ENCODE results near the gene KRTAP4-7.
"Not testable (repeated sequence)": the region's sequence is repeated elsewhere in the genome, so short reads cannot be mapped to it uniquely, and the experiment has no call there.

Gene KRTAP4-7

DNA sequence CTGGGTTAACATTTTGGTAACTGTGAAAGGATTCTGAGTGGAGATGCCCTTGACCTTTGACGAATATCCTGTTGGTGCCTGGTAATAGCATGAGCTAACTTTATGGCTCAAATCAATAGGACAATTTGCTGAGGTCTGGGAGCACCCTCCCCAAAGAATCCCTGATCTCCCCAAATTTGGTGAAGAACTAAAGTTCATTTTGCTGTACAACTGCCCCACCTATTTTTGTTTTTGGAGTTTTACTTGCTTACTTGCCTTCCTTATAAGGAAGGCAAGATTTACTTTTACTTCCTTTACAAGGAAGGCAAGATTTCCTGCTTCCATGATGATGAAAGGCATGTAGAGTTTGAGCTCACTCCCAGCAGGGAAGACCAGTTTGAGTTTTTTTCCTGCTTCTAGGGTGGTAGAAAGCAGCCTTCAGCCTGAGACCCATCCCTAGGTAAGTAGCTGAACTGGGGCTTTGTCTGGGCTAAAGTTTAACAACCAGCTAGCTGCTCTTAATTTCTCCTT is 24.0 kb downstream of the KRTAP4-7 start:
- Histone ChIP-seq H3K27me3 (no peaks in the 10 kb centered on the region), H3K4me1 (ENCODE audit: control insufficient read depth in 1 of 2, insufficient read depth in 1 of 2, low read depth in 1 of 2, low read length in 1 of 2) (no peaks in the 10 kb centered on the region), H3K27ac (no peak overlapping the region), H3K9me3 (no peaks in the 10 kb centered on the region), H3K4me3 (ENCODE audit: low read depth in 1 of 2, low read length in 1 of 2) (no peak overlapping the region), H3K36me3 (no peaks in the 10 kb centered on the region)
- TF ChIP-seq, protein P1, sequence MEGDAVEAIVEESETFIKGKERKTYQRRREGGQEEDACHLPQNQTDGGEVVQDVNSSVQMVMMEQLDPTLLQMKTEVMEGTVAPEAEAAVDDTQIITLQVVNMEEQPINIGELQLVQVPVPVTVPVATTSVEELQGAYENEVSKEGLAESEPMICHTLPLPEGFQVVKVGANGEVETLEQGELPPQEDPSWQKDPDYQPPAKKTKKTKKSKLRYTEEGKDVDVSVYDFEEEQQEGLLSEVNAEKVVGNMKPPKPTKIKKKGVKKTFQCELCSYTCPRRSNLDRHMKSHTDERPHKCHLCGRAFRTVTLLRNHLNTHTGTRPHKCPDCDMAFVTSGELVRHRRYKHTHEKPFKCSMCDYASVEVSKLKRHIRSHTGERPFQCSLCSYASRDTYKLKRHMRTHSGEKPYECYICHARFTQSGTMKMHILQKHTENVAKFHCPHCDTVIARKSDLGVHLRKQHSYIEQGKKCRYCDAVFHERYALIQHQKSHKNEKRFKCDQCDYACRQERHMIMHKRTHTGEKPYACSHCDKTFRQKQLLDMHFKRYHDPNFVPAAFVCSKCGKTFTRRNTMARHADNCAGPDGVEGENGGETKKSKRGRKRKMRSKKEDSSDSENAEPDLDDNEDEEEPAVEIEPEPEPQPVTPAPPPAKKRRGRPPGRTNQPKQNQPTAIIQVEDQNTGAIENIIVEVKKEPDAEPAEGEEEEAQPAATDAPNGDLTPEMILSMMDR (IDR thresholded peaks at IDR 0.05): no peak

DNA sequence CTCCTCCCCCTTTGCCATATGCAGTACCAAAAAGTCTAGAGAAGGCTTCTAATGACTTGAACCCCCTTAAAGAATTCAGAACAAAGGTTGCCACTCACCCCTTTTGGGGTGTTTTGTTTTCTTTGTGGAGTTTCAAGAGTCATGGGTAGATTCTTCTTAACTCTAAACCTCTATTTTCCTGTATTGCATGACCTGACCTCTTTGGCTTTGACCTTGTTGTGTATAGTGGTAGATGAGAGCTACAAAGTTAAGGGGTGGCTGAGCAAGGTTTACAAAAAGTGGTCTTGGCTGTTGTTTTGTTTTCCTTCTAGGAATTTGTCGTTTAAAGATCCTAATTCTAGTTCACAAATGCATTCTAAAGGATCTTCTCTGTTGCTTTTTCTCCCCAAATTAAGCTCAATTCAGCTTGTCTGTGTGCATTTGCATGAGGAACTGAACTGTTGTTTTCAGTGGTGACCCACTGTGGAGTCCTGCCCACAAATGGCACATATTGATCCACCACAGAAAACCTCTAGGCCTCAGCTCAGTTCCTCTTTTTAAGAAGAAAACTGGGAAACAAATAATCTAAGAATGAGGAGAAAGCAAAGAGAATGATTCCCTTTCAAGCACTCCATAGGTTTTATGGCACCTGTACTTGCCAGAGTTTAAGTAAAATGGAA is 24.9 kb downstream of the KRTAP4-7 start:
- not testable (repeated sequence) for H3K4me3 ChIP-seq (ENCODE audit: low read depth in 1 of 2, low read length in 1 of 2); H3K9me3 ChIP-seq; H3K27me3 ChIP-seq; H3K36me3 ChIP-seq; H3K4me1 ChIP-seq (ENCODE audit: control insufficient read depth in 1 of 2, insufficient read depth in 1 of 2, low read depth in 1 of 2, low read length in 1 of 2); H3K27ac ChIP-seq

DNA sequence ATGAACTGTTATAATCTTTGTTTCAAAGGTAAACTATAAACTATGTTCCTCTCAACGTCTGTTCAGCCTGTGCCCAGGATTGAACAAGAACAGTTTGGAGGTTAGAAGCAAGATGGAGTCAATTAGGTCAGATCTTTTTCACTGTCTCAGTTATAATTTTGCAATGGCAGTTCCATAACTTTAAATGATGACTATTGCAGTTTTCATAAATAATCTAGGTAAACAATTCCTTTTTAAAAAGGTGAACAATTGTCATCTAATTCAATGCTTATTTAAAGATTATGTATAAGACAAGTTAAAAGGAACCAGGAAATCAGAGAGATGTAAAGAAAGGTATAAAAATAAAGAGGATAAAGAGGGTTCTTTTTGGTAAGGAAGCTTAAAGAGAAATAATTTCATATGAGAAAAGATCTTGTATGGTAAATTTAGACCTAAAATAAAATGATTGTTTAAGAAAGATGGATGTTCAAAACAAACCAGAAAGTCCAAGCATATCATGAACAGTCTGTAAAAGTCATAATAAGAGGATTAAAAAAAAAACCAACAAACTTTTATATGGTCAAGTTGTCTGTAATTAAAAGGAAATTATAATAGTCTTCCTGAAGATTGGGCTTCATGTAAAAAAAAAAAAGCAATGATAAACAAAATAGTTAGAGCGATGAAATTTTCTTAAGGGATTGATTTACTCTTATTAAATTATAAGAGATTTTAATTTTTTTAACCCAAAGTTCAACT is 27.4 kb downstream of the KRTAP4-7 start:
- TF ChIP-seq, protein P1 (IDR thresholded peaks at IDR 0.05): no peak
- H3K4me3 ChIP-seq (ENCODE audit: low read depth in 1 of 2, low read length in 1 of 2): no peak overlapping the region

DNA sequence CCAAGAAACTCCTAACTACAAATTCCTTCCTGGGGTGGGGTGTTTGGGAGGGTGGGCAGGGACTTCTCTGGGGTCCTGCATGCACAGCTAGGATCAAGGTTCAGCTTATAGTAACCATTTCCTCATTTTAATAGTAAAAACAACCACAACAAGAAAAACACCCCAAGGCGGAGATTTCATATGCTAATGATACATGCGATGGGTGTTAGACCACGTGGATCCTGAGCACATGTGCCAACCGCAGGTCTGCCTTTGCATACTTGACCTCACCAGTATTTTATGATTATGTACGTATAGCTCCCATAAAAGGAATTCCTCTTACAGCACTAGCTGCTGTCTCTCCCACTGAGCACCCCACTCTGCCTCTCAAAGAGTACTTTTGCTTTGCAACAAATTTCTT is 32.3 kb downstream of the KRTAP4-7 start:
- TF ChIP-seq, protein P1 (IDR thresholded peaks at IDR 0.05): no peak
- no peaks in the 10 kb centered on the region for H3K36me3 ChIP-seq
- no peaks in the 10 kb centered on the region for H3K9me3 ChIP-seq
- H3K27me3 ChIP-seq: no peaks in the 10 kb centered on the region
- no peak overlapping the region for H3K27ac ChIP-seq
- H3K4me3 ChIP-seq (ENCODE audit: low read depth in 1 of 2, low read length in 1 of 2): no peak overlapping the region
- peaks cover 0 to 7% of the 10 kb centered on the region in 2 experiments for H3K4me1 ChIP-seq (ENCODE audit: control insufficient read depth in 1 of 2, insufficient read depth in 1 of 2, low read depth in 1 of 2, low read length in 1 of 2)

More for the DNA sequence above, 27.4 kb downstream of the KRTAP4-7 start:
- Histone ChIP-seq H3K27ac (no peak overlapping the region), H3K4me1 (ENCODE audit: control insufficient read depth in 1 of 2, insufficient read depth in 1 of 2, low read depth in 1 of 2, low read length in 1 of 2) (no peaks in the 10 kb centered on the region), H3K36me3 (no peaks in the 10 kb centered on the region), H3K9me3 (no peaks in the 10 kb centered on the region), H3K27me3 (no peaks in the 10 kb centered on the region)

DNA sequence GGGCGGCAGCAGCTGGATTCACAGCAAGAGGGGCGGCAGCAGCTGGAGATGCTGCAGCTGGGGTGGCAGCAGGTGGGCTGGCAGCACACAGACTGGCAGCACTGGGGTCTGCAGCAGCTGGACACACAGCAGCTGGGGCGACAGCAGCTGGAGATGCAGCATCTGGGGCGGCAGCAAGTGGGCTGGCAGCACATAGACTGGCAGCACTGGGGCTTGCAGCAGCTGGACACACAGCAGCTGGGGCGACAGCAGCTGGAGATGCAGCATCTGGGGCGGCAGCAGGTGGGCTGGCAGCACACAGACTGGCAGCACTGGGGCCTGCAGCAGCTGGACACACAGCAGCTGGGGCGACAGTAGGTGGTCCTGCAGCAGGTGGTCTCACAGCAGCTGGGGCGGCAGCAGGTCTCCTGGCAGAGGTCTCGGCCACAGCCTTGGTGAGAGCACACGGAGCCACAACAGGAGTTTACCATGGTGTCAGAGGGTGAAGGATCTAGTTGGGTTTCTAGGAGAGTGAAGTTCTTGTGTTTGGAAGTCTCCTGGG is 34.0 kb downstream of the KRTAP4-7 start, which contains the start of gene KRTAP4-11:
Gene KRTAP4-11, minus strand, starts transcription at position 528 of the 541 bp plus-strand sequence. Its CDS starts 58 bp downstream, at position 470.
- H3K9me3 ChIP-seq; H3K4me1 ChIP-seq (ENCODE audit: control insufficient read depth in 1 of 2, insufficient read depth in 1 of 2, low read depth in 1 of 2, low read length in 1 of 2); H3K27me3 ChIP-seq; H3K27ac ChIP-seq; H3K36me3 ChIP-seq; H3K4me3 ChIP-seq (ENCODE audit: low read depth in 1 of 2, low read length in 1 of 2): not testable (repeated sequence)

DNA sequence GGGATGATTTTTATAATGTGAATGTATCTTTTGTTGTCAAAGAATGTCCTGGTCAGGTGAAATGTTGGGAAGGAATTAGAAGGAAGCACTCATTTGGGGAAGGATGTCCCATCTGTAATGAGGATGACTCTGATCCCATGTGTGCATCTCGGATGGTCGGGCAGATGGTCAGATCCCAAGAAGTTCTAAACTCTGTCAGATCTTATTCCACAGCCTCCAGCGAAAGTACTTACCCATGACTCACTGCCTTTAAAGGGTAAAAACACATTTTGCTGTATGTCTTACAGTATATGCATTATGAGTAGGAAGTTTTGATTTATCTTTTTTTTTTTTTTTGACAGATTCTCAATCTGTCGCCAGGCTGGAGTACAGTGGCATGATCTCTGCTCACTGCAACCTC is 34.8 kb downstream of the KRTAP4-7 start:
- peaks cover 0 to 7% of the 10 kb centered on the region in 2 experiments for H3K4me1 ChIP-seq (ENCODE audit: control insufficient read depth in 1 of 2, insufficient read depth in 1 of 2, low read depth in 1 of 2, low read length in 1 of 2)
- H3K9me3 ChIP-seq: no peaks in the 10 kb centered on the region
- H3K4me3 ChIP-seq (ENCODE audit: low read depth in 1 of 2, low read length in 1 of 2): no peak overlapping the region
- TF ChIP-seq, protein P1 (IDR thresholded peaks at IDR 0.05): no peak
- no peaks in the 10 kb centered on the region for H3K36me3 ChIP-seq
- H3K27ac ChIP-seq: no peak overlapping the region
- H3K27me3 ChIP-seq: no peaks in the 10 kb centered on the region

DNA sequence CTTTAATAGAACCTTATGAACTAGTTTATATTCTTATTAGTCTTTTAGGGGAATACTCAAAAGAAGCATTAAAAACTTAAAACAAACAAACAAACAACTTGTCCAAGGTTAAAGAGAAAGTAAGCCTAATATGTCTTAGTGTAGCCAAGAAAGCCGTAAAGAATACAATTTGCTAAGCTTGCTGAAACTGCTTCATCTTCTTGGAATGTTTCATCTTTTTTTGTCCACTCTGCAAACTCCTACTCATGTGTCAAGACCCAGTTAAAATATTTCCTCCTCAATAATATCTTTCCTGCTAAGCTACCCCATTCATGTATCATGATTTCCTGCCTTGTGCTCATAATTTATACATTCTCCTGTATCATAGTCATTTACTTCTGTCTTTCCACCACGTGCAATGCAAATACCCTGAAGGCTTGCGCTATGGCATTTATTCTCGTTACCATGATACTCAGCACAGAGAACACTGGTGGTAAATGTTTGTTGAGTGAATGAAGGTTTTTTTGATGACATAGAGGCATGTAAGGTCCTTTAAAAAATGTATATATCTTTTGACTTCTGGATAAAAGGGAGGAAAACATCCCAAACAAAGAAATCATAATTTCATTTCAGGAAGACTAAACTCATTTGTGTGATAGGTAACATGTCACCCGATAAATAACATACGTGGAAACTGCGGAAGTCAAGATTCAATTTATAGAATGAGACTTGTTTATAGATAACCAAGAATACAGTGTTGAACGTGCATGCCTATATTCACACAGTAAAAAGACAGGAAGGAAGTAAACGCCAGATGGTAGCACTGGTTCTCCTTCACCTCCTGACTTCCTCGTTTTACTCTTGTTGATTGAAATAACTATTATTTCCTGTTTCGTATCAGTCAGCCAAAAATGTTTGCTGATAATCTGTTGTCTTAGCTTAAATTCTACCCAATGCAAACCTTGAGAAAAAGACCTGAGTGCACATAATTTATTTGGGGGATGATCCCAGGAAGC is 36.0 kb downstream of the KRTAP4-7 start:
- H3K4me3 ChIP-seq (ENCODE audit: low read depth in 1 of 2, low read length in 1 of 2); H3K27ac ChIP-seq; H3K36me3 ChIP-seq; H3K9me3 ChIP-seq; H3K4me1 ChIP-seq (ENCODE audit: control insufficient read depth in 1 of 2, insufficient read depth in 1 of 2, low read depth in 1 of 2, low read length in 1 of 2); H3K27me3 ChIP-seq: not testable (repeated sequence)
